Measurements from ENCODE around the gene AGAP4.
"Not testable (repeated sequence)": the region's sequence is repeated elsewhere in the genome, so short reads cannot be mapped to it uniquely, and the experiment has no call there.

The AGAP4 gene

GRCh38 chr10:45789991-45790390, 57.3 kb downstream of the AGAP4 start:
- not testable (repeated sequence) for DNase-seq

GRCh38 chr10:45787212-45787741, 60.0 kb downstream of the AGAP4 start:
- not testable (repeated sequence) for DNase-seq

GRCh38 chr10:45786217-45786616, 61.1 kb downstream of the AGAP4 start:
- not testable (repeated sequence) for DNase-seq

All from activated effector memory CD4-positive, alpha-beta T cell treated with Interleukin-2 at 50 U/mL for 16 hours (primary cell).